ENCODE data around the gene DDX1.
"Not testable (repeated sequence)": the region's sequence is repeated elsewhere in the genome, so short reads cannot be mapped to it uniquely, and the experiment has no call there.

Gene DDX1

GRCh38 chr2:15607709-15608391 lies 16.2 kb downstream of the DDX1 start:
- TF ChIP-seq, protein P1, sequence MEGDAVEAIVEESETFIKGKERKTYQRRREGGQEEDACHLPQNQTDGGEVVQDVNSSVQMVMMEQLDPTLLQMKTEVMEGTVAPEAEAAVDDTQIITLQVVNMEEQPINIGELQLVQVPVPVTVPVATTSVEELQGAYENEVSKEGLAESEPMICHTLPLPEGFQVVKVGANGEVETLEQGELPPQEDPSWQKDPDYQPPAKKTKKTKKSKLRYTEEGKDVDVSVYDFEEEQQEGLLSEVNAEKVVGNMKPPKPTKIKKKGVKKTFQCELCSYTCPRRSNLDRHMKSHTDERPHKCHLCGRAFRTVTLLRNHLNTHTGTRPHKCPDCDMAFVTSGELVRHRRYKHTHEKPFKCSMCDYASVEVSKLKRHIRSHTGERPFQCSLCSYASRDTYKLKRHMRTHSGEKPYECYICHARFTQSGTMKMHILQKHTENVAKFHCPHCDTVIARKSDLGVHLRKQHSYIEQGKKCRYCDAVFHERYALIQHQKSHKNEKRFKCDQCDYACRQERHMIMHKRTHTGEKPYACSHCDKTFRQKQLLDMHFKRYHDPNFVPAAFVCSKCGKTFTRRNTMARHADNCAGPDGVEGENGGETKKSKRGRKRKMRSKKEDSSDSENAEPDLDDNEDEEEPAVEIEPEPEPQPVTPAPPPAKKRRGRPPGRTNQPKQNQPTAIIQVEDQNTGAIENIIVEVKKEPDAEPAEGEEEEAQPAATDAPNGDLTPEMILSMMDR (conservative IDR thresholded peaks at IDR 0.05): no peak

GRCh38 chr2:15608392-15608761 lies 16.7 kb downstream of the DDX1 start:
- TF ChIP-seq, protein P1 (conservative IDR thresholded peaks at IDR 0.05): no peak
- H3K27ac ChIP-seq: no peak overlapping the region

More at GRCh38 chr2:15607709-15608391, 16.2 kb downstream of the DDX1 start:
- no peak overlapping the region for H3K27ac ChIP-seq

GRCh38 chr2:15609341-15610042 lies 17.8 kb downstream of the DDX1 start:
- no peak overlapping the region for H3K27ac ChIP-seq
- TF ChIP-seq, protein P1 (conservative IDR thresholded peaks at IDR 0.05): no peak

DNA sequence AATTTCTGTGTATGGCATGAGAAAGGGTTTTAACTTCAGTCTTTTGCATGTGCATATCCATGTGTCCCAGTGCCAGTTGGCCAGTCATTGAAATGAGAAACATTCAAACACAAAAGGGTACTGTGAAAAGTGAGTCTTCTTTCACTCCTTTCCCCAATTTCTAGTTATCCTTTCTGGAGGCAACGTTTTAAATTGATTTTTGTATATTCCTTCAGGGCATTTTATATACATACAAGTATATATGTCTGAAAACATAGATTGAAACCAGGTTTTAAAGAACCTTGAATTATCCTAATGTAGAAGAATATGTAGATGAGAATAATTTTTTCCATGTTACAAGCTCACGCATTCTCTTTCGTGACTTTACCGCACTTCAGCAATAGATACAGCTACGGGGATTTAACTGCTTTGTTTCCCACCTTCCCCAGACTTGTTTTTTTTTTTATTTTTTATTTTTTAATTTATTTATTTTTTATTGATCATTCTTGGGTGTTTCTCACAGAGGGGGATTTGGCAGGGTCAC lies 18.8 kb downstream of the DDX1 start:
- TF ChIP-seq, protein P1 (conservative IDR thresholded peaks at IDR 0.05): no peak

GRCh38 chr2:15612101-15612500 lies 20.4 kb downstream of the DDX1 start:
- H3K27ac ChIP-seq: not testable (repeated sequence)

More for the DNA sequence above, 18.8 kb downstream of the DDX1 start:
- no peak overlapping the region for H3K27ac ChIP-seq

GRCh38 chr2:15613736-15614429 lies 22.2 kb downstream of the DDX1 start:
- TF ChIP-seq, protein P1 (conservative IDR thresholded peaks at IDR 0.05): no peak
- H3K27ac ChIP-seq: no peak overlapping the region

GRCh38 chr2:15614545-15615300 lies 23.1 kb downstream of the DDX1 start:
- TF ChIP-seq, protein P1 (conservative IDR thresholded peaks at IDR 0.05): no peak
- no peak overlapping the region for H3K27ac ChIP-seq

Data from VCaP (cell line).